Astrocyte of the hippocampus (primary cell): ENCODE measurements around the gene BRWD1.
A peak's percentile ranks its signal among the peaks of the same experiment; 100 is the strongest.

Experiments
- DNase-seq: peaks from one replicate; pipeline ENCODE4 v3.0.0; 2011; ENCODE audit warnings: low read depth, low spot score

Gene BRWD1

DNA sequence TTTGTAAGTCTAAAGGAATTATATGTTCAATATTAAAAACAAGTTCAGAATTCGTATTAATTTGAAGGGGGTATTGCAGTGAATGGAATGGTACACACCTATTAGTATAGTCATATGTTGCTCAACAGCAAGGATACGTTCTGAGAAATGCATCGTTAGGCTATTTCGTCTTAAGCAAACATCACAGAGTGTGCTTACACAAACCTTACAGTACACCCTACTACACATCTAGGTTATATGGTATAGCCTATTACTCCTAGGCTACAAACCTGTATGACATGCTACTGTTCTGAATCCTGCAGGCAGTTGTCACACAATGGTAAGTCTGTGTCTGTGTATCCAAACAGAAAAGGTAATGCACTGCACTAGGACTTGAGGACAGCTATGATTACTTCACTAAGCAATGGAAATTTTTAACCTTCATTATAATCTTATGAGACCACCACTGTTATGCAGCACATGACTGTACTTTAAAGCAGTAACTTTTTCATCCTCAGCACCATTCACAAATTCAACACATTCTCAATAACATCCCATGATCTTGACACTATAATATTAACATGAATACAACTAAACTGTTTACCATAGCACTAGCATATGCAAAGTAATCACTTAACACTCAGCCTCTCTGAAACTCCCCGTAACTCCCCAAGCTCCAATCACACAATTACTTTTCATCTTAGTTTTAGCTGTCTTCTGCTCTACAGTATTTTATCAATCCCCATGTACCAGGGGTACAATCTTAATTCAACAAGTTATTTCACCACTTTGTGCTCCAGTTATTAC, 115.8 kb downstream of the BRWD1 start:
- no peak for DNase-seq

DNA sequence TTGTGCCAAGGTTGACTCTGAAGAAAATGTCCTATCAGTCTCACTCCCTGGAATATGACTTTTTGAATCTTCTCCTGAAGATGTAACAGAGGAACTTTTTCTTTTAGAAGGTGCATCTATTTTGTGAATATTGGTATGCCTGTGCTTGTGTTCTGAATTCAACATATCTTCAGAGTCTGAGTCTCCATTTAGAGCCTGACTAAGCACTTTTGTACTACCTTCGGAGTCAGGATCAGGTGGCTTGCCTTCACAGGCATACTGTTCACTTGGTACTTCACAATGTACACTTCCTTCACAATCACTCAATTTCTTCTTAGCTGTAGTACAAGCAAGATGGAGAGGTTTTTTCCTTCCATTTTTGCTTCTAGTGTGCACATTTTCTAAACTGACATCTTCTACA, 116.6 kb downstream of the BRWD1 start:
- DNase-seq = no peak

DNA sequence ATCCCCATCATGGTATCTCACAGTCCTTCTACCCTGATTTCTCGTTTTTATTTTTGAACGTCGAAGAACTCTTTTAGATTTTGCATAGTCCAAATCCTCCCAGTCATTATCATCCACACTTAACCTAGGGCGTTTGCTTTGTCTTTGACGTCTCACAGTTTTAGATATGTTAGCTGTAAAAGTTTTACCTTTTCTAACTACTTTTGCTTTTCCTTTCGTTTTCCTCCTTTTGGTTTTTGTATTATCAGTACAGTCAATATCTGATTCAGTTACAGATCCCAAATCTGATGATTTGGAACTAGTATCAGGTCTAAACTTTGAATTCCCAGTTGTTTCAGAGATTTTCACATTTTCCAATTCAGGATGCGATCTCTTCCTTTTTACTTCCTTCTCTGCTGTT, 117.1 kb downstream of the BRWD1 start:
- no peak for DNase-seq

- DNase-seq = no peak
These were observed 120.1 kb downstream of the BRWD1 start for GRCh38 chr21:39193380-39193779.

DNA sequence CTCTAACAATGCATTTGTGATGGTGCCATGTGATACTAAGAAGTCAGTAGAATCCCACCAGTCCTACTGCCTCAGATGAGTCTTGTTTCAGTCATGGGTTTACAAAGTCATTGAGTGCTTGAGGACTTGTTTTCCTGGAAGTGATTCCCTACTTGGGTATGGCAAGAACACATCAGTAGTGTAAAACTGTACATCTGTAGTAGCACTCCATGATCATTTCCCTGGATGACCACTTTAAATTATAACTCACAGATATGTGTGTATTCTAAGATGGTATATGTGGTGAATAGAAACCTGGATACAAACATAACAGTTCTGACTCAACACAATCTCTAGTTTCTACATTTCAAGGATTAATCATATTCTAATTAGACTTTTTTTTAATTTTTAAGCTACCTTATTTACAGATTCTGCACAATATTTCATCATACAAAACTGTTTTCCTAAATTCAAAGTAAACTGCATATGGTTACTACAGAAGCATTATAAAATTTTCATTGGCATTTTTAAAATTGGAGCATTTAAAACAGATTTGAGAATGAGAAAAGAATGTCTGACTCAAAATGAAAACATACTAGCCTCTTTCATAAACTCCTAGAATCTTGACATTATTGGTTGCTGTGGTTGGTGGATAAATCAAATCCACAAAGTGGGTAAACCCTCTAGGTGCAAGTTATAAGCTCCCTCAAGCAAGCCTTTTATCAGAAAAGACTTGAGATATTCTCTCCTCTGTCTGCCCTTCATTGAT, 123.4 kb downstream of the BRWD1 start:
- DNase-seq = peak; percentile 55

- DNase-seq = peak; percentile 7
These were observed 124.8 kb downstream of the BRWD1 start for GRCh38 chr21:39188521-39189139.

- DNase-seq = no peak
These were observed 126.3 kb downstream of the BRWD1 start for GRCh38 chr21:39187141-39187540.

DNA sequence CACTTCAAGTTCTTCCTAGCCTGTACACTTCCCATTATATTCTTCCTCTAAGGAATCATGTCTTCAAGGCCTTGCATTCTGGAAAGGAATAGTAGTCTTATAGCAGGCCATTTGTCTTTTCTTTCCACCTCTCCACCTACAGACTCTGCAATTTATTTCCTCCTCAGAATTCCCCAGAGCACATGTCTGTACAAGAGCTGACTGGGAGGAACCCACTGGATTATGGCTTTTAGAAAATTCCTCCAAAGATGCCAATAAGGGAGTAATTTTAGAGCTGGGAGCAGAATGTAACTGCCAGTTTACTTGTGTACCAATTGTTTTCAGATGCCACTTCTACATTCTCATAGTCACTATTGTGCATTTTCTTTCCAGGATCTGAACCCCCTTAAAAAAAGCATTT, 126.8 kb downstream of the BRWD1 start:
- no peak for DNase-seq

- DNase-seq = no peak
These were observed 128.3 kb downstream of the BRWD1 start for GRCh38 chr21:39185157-39185556.

DNA sequence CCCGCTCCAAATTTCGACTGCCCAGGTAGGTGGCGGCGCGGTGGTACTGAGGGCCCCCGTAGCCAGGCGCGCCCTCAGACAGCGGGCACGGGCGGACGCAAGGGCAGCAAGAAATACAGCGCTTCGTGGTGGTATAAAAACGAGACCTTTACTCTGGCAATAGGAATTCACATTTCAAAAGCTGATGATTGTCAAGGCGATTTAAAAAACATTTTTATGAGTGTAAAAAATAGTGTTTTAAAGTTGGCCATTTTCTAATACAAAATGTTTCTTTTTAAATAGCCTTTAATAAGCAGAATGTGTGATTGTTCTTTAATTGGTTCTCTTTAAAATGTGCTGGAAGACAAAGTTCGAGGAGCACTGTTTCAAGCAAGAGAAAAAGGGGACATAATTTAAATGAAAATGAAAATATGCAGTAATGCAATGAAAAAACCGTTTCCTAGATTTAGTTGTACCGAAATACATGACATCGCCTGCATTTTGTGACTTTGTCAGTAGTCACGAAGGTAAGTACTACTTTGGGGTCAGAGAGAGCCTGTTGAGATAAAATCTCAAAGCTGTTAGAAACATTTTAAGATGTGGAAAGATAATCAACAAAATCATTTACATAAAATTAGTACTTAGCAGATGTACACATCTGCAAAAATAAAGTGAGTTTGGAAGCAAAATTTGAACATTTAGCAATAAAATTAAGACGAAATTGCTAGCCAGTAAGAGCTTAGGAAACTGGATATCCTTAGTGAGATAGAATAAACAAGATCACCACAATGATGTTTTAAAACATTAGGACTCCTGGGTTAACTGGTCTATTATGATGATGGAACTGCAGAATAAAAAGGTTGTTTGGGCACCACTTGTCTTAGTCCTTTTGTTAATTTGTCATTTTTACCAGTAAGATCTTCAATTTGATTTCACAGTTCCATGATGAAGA, 129.1 kb downstream of the BRWD1 start:
- no peak for DNase-seq

DNA sequence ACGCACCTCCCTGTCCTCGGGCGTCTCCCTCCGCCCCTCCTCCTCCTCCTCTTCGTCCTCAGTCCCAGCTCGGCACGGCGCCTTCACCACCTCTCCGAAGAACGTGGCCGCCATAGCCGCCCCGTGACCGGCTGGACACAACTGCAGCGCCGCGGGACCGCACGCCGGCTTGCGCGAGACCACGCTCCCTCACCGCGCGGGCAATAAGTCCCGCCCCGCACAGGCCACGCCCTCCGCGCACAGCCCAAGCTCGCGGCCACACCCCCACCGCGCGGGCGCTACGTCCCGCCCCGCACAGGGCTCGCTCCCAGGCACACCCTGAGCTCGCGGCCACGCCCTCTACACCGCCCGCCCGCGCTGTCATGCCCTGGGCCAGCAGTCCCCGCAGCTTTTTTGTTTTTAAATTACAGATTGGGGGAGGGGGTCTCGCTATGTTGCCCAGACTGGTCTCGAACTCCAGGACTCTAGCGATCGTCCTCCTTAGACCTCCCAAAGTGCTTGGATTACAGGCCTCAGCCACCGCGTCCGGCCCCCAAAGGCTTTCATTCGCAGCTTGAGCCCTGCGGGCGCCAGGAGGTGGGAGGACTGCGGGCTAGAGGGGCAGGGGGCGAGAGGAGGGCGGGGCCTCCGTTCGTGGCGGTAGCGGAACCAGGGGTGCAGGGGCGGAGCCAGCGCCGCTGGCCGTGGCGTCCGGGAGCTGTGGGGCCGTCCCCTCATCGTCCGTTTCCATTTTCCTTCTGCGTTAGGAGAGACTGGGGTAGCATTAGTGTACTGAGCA, 130.0 kb downstream of the BRWD1 start, which contains the start of gene PSMG1:
TSS of gene PSMG1 (minus strand) at position 180 of the 778 bp plus-strand sequence. CDS start at position 114, 66 bp downstream.
- peak; percentile 98 for DNase-seq

- no peak for DNase-seq
These were observed 130.8 kb downstream of the BRWD1 start for GRCh38 chr21:39182484-39183271.

DNA sequence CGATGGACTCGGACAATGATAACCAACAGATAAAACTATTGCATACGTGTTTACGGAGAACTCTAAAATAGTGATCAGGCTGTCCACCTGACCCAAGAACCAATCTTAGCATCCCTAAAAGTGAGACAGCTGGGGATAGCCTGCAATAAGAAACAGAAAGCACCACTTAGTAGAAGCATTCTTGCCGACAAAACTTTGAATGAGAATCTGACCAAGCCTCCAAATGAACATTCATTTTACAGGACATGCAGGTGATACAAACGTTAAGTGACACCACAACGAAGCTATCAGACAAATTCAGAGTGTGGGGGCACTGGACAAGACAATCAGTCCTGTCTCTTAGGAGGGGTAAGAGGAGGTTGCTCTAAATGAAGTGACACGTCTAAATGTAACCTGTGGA, 131.4 kb downstream of the BRWD1 start:
- no peak for DNase-seq

DNA sequence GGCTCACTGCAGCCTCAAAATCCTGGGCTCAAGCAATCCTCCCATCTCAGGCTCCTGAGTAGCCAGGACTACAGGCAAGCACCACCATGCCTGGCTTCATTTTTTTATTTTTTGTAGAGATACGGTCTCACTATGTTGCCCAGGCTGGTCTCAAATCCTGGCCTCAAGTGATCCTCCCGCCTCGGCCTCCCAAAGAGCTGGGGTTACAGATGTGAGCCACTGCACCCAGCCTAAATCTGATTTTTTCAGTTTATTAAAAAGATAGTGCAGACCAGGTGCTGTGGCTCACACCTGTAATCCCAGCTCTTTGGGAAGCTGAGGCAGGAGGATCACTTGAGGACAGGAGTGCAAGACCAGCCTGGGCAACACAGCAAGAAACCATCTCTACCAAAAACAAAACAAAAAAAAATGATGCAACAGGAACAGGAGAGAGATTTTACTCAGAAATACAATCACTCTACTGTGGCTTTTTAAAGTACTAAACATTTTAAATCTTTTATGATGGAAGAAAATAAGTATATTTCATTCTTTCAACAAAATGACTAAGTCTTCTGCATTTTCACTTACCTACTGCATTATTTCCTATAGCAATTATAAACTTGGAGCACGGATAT, 132.1 kb downstream of the BRWD1 start:
- DNase-seq = no peak

GRCh38 chr21:39180429-39181019, 132.9 kb downstream of the BRWD1 start:
- no peak for DNase-seq

DNA sequence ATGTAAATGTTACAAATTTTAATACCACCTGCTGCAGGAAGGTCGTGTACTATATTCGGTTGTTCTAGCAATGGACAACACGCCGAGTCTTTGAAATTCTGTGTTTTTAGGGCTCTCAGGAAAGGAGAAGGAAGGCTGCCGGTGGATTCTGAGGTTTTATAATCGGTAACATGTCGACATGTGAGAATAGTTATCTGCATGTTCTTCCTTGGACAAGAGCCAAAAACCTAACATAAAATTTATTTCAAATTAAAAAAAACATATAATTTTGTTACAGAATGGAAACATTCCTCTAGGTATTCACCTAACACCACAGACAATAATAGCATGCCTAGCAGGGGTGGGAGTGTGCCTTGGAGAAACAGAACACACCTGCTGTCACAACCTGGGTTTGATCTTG, 135.0 kb downstream of the BRWD1 start:
- DNase-seq = no peak

- DNase-seq = peak; percentile 7
These were observed 137.1 kb downstream of the BRWD1 start for GRCh38 chr21:39176271-39176709.

DNA sequence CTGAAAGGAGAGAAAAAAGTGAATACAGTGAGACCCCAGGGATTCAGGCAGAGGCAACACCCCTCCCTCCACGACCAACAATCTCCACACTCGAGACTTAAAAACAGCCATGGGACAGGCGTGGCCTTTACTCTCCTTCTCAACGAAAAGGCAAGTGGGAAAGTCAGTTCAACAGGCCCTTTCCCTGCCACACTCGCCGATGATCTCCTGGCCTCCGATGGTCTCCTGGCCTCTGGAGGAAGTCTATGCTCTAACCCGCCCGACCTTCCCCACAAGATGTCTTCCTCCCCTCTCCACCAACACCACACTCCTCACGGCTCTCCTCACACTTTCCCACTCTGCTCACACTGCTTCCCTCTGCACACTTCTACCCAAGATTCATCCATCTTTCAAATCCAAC, 137.8 kb downstream of the BRWD1 start:
- no peak for DNase-seq

- peak; percentile 26 for DNase-seq
These were observed 138.3 kb downstream of the BRWD1 start for GRCh38 chr21:39175154-39175553.
